Measurements from ENCODE around the gene EZH1.

The EZH1 gene

GRCh38 chr17:42744806-42745617, at the start of gene EZH1:
Gene EZH1 (minus strand): TSS chr17:42745040. CDS start chr17:42728941, 16,099 bp downstream.
- DNase-seq, result peak; percentile 89 to 91

- DNase-seq, result no peak
Measured at GRCh38 chr17:42792545-42792944, 47.7 kb upstream of the EZH1 start.

- no peak for DNase-seq
Measured at GRCh38 chr17:42791948-42792347, 47.1 kb upstream of the EZH1 start.

- no peak for DNase-seq
Measured at GRCh38 chr17:42787266-42787665, 42.4 kb upstream of the EZH1 start.

- DNase-seq, result peak; percentile 22 to 37
Measured at GRCh38 chr17:42784811-42785592, 40.2 kb upstream of the EZH1 start.

- no peak for DNase-seq
Measured at GRCh38 chr17:42784409-42784808, 39.6 kb upstream of the EZH1 start.

- DNase-seq, result no peak
Measured at GRCh38 chr17:42783791-42784138, 38.9 kb upstream of the EZH1 start.

GRCh38 chr17:42783062-42783790, 38.4 kb upstream of the EZH1 start:
- DNase-seq, result no peak

- DNase-seq, result no peak
Measured at GRCh38 chr17:42782166-42783061, 37.6 kb upstream of the EZH1 start.

- DNase-seq, result no peak
Measured at GRCh38 chr17:42781639-42782165, 36.9 kb upstream of the EZH1 start.

GRCh38 chr17:42780851-42781638, 36.2 kb upstream of the EZH1 start:
- DNase-seq, result no peak

GRCh38 chr17:42779936-42780850, 35.4 kb upstream of the EZH1 start, which contains the start of gene WNK4:
Gene WNK4 (plus strand): TSS chr17:42780610. CDS start chr17:42780699, 89 bp downstream.
- DNase-seq, result no peak

GRCh38 chr17:42779304-42779935, 34.6 kb upstream of the EZH1 start:
- DNase-seq, result no peak

- DNase-seq, result no peak
Measured at GRCh38 chr17:42778570-42778969, 33.7 kb upstream of the EZH1 start.

- DNase-seq, result no peak
Measured at GRCh38 chr17:42775534-42776098, 30.8 kb upstream of the EZH1 start.

- no peak for DNase-seq
Measured at GRCh38 chr17:42774066-42774745, 29.4 kb upstream of the EZH1 start.

GRCh38 chr17:42773290-42774035, 28.6 kb upstream of the EZH1 start, which contains the start of gene VPS25:
Gene VPS25 (plus strand): TSS chr17:42773449. CDS start chr17:42773476, 27 bp downstream.
- peak; percentile 70 to 73 for DNase-seq

GRCh38 chr17:42772945-42773289, 28.1 kb upstream of the EZH1 start:
- DNase-seq, result no peak

Data from activated CD4-positive, alpha-beta T cell treated with anti-CD3 and anti-CD28 coated beads for 4 hours (primary cell).